HepG2 (cell line): ENCODE data around the gene ZCCHC8. TPM values are rescaled to one million over a fixed set of nuclear protein-coding genes. Genes with fewer than 3 reads are reported as not detected.

ENCODE experiments used
- ATM ChIP-seq: fragments of 450-650 bp; IDR thresholded peaks from 2 replicates; pipeline ENCODE4 v1.7.1; 2017; ENCODE audit warnings: mild to moderate bottlenecking, borderline replicate concordance
- BRCA1 ChIP-seq: sonication (generic); formaldehyde crosslinking; IDR thresholded peaks from 2 replicates; pipeline ENCODE4 v1.4.0; 2020; ENCODE audit warnings: missing genetic modification reagents
- BRD4 ChIP-seq: sonication (generic); formaldehyde crosslinking; IDR thresholded peaks from 2 replicates; pipeline ENCODE4 v1.4.0; 2020; ENCODE audit warnings: missing genetic modification reagents
- DR1 ChIP-seq: sonication (generic); formaldehyde crosslinking; IDR thresholded peaks from 2 replicates; pipeline ENCODE4 v1.8.0; 2021; ENCODE audit warnings: mild to moderate bottlenecking, missing genetic modification reagents, inconsistent platforms
- EEA1 ChIP-seq: sonication (generic); formaldehyde crosslinking; IDR thresholded peaks from 2 replicates; pipeline ENCODE4 v1.5.1; 2020; ENCODE audit warnings: mild to moderate bottlenecking, missing genetic modification reagents, borderline replicate concordance
- GATAD2A ChIP-seq: IDR thresholded peaks from 2 replicates; pipeline ENCODE4 v1.6.1; 2016
- IKZF5 ChIP-seq: IDR thresholded peaks from 2 replicates; pipeline ENCODE4 v1.6.1; 2018; ENCODE audit warnings: missing genetic modification reagents, mild to moderate bottlenecking, missing compliant biosample characterization
- IRF2 ChIP-seq: IDR thresholded peaks from 2 replicates; pipeline ENCODE4 v1.6.1; 2018; ENCODE audit warnings: missing genetic modification reagents, missing compliant biosample characterization
- MED1 ChIP-seq: sonication (generic); formaldehyde crosslinking; IDR thresholded peaks from 2 replicates; pipeline ENCODE4 v1.4.0; 2020; ENCODE audit warnings: missing genetic modification reagents
- MEF2D ChIP-seq: sonication (generic); formaldehyde crosslinking; IDR thresholded peaks from 2 replicates; pipeline ENCODE4 v1.5.1; 2020; ENCODE audit warnings: mild to moderate bottlenecking, missing genetic modification reagents
- MEIS1 ChIP-seq: sonication (generic); formaldehyde crosslinking; IDR thresholded peaks from 2 replicates; pipeline ENCODE4 v1.9.0; 2021; ENCODE audit warnings: mild to moderate bottlenecking, missing genetic modification reagents, moderate library complexity, borderline replicate concordance
- NCOA2 ChIP-seq: sonication (generic); formaldehyde crosslinking; IDR thresholded peaks from 2 replicates; pipeline ENCODE4 v1.8.0; 2022; ENCODE audit warnings: inconsistent platforms
- REL ChIP-seq: sonication (generic); formaldehyde crosslinking; conservative IDR thresholded peaks from 2 replicates; pipeline ENCODE4 v1.8.0; 2022; ENCODE audit warnings: mild to moderate bottlenecking, missing genetic modification reagents, moderate library complexity
- TFAP4 ChIP-seq: sonication (generic); IDR thresholded peaks from 2 replicates; pipeline ENCODE4 v1.6.1; 2016; ENCODE audit warnings: low read depth, borderline replicate concordance
- THAP7 ChIP-seq: sonication (generic); formaldehyde crosslinking; IDR thresholded peaks from 2 replicates; pipeline ENCODE4 v1.8.1; 2023; ENCODE audit warnings: mild to moderate bottlenecking, missing genetic modification reagents
- TRIM22 ChIP-seq: fragments of 450-650 bp; IDR thresholded peaks from 2 replicates; pipeline ENCODE4 v1.6.1; 2017
- YY1 ChIP-seq: IDR thresholded peaks from 2 replicates; pipeline ENCODE4 v1.6.1; 2011; ENCODE audit warnings: low read length, low read depth, moderate library complexity, mild to moderate bottlenecking; ENCODE audit not compliant: insufficient read depth, insufficient replicate concordance
- ZEB1 ChIP-seq: IDR thresholded peaks from 2 replicates; pipeline ENCODE4 v1.6.1; 2012; ENCODE audit warnings: mild to moderate bottlenecking, low read depth, inconsistent platforms; ENCODE audit not compliant: insufficient replicate concordance
- ZFP37 ChIP-seq: sonication (generic); formaldehyde crosslinking; IDR thresholded peaks from 2 replicates; pipeline ENCODE4 v1.4.0; 2020; ENCODE audit warnings: missing genetic modification reagents, borderline replicate concordance
- ZNF17 ChIP-seq: sonication (generic); formaldehyde crosslinking; IDR thresholded peaks from 2 replicates; pipeline ENCODE4 v1.5.0; 2020; ENCODE audit warnings: mild to moderate bottlenecking, missing genetic modification reagents
- ZNF414 ChIP-seq: sonication (generic); formaldehyde crosslinking; IDR thresholded peaks from 2 replicates; pipeline ENCODE4 v1.5.0; 2020; ENCODE audit warnings: missing genetic modification reagents
- ZNF670 ChIP-seq: sonication (generic); formaldehyde crosslinking; IDR thresholded peaks from 2 replicates; pipeline ENCODE4 v1.8.0; 2022; ENCODE audit warnings: mild to moderate bottlenecking, missing genetic modification reagents, borderline replicate concordance
- ZNF678 ChIP-seq: sonication (generic); formaldehyde crosslinking; IDR thresholded peaks from 2 replicates; pipeline ENCODE4 v1.4.0; 2020; ENCODE audit warnings: mild to moderate bottlenecking, missing genetic modification reagents
- ZNF761 ChIP-seq: sonication (generic); formaldehyde crosslinking; conservative IDR thresholded peaks from 2 replicates; pipeline ENCODE4 v1.4.0; 2020; ENCODE audit warnings: mild to moderate bottlenecking, missing genetic modification reagents
- ZNF780A ChIP-seq: sonication (generic); formaldehyde crosslinking; IDR thresholded peaks from 2 replicates; pipeline ENCODE4 v1.8.0; 2022; ENCODE audit warnings: mild to moderate bottlenecking, missing genetic modification reagents, moderate library complexity
- ZNF841 ChIP-seq: sonication (generic); formaldehyde crosslinking; IDR thresholded peaks from 2 replicates; pipeline ENCODE4 v1.8.1; 2023; ENCODE audit warnings: missing genetic modification reagents, borderline replicate concordance
- ZNF883 ChIP-seq: sonication (generic); formaldehyde crosslinking; IDR thresholded peaks from 2 replicates; pipeline ENCODE4 v1.5.1; 2020; ENCODE audit warnings: mild to moderate bottlenecking, missing genetic modification reagents; ENCODE audit errors: not compliant biosample characterization
- ZSCAN20 ChIP-seq: sonication (generic); formaldehyde crosslinking; IDR thresholded peaks from 2 replicates; pipeline ENCODE4 v1.4.0; 2020; ENCODE audit warnings: missing genetic modification reagents, mild to moderate bottlenecking, borderline replicate concordance
- ZSCAN25 ChIP-seq: sonication (generic); formaldehyde crosslinking; IDR thresholded peaks from 2 replicates; pipeline ENCODE4 v1.8.0; 2022; ENCODE audit warnings: mild to moderate bottlenecking, missing genetic modification reagents
- polyA plus RNA-seq, 8 experiments: library from polyadenylated mRNA; depleted of rRNA in 3 of 8; stranded (reverse) in 7 of 8; unstranded in 1 of 8; fragments of >200 nt; fragmentation: Illumina TruSeq in 4 of 8; extraction: Trizol in 4 of 8; gene quantifications; 2 replicates each; pipeline versions ENCODE4 v1.2.1 to v1.2.3, GENCODE V29; 2011 to 2016; ENCODE audit warnings: low read depth in 4 of 8, missing spikeins in 1 of 8, mixed read lengths in 1 of 8; ENCODE audit not compliant: insufficient read depth in 1 of 8
- total RNA-seq, 5 experiments: library from RNA; depleted of rRNA; stranded (reverse); fragments of >200 nt; fragmentation: Illumina TruSeq; extraction: Trizol; gene quantifications; 2 replicates each; pipeline ENCODE4 v1.2.3, GENCODE V29; 2016; ENCODE audit warnings: low read depth in 1 of 5

ZCCHC8 gene
- total and polyA plus RNA-seq, 2 of the 13 experiments (the other 11 are each of a cell fraction or from before 2014, with no cell fraction given), result 18.6 to 20.9 TPM

- TF ChIP-seq IRF2 (CRISPR knock-in tag) (peak; percentile 64; the same call in 1 of the 2 replicates), THAP7 (no peak), ZSCAN25 (CRISPR knock-in tag) (no peak), ZNF761 (CRISPR knock-in tag) (no peak), ATM (no peak), ZNF841 (CRISPR knock-in tag) (no peak), GATAD2A (CRISPR knock-in tag) (peak; percentile 98), ZNF414 (no peak; the same call in 1 of the 2 replicates), ZSCAN20 (CRISPR knock-in tag) (no peak), ZNF883 (CRISPR knock-in tag) (no peak), ZFP37 (CRISPR knock-in tag) (no peak), BRCA1 (CRISPR knock-in tag) (no peak), ZNF678 (no peak), ZNF780A (no peak), ZEB1 (no peak), MEIS1 (CRISPR knock-in tag) (peak; percentile 30; the same call in 1 of the 2 replicates), TRIM22 (no peak), ZNF17 (CRISPR knock-in tag) (no peak), MEF2D (CRISPR knock-in tag) (peak; percentile 70), YY1 (no peak), MED1 (CRISPR knock-in tag) (peak; percentile 83), TFAP4 (peak; percentile 53; the same call in 1 of the 2 replicates), IKZF5 (CRISPR knock-in tag) (peak; percentile 74; the same call in 1 of the 2 replicates), REL (CRISPR knock-in tag) (no peak), EEA1 (CRISPR knock-in tag) (no peak), BRD4 (CRISPR knock-in tag) (no peak), NCOA2 (CRISPR knock-in tag) (peak; percentile 93), ZNF670 (CRISPR knock-in tag) (0 out of 2 replicates have a peak, but pooled peaks have one; percentile 50), DR1 (CRISPR knock-in tag) (no peak)
Observed at GRCh38 chr12:122489038-122489437, 11.7 kb downstream of the ZCCHC8 start (continued).
